SH-SY5Y (cell line): ENCODE results near the gene S100A4.

Experiments used
- GATA2 ChIP-seq: IDR thresholded peaks from 2 replicates; pipeline ENCODE4 v1.6.1; 2011; ENCODE audit warnings: mild to moderate bottlenecking, low read depth, low read length
- GATA3 ChIP-seq: IDR thresholded peaks from 2 replicates; pipeline ENCODE4 v1.6.1; 2011; ENCODE audit warnings: low read depth, mild to moderate bottlenecking, low read length, moderate library complexity

- TF ChIP-seq GATA3 (no peak), GATA2 (no peak)
Observed at GRCh38 chr1:153570874-153571273, 25.3 kb upstream of the S100A4 start.
